ENCODE data around the gene C9.
"Not testable (repeated sequence)": the region's sequence is repeated elsewhere in the genome, so short reads cannot be mapped to it uniquely, and the experiment has no call there.

Gene C9

DNA sequence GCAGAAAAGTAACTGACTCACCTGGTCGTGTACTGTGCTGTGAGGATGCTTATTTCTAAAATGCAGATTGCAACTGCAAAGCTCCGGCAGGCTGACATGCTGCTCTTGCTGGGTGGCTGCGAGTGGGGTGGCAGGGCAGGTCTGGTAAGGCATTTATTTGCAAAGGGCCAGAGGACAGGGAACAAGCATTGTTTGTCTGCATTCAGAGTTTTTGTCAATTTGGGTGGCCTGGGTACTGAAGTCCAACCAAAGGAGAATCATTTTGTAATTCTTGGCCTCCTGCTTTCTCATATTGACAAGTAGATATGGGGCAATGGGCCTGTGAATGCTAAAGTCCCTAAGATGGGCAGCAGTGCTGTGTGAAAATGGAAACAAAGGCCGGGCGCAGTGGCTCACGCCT, at the start of gene C9:
Gene C9 (minus strand): TSS at position 129 of the 400 bp plus-strand sequence. CDS start 31 bp downstream, at position 98.
- Mint-ChIP-seq H3K36me3 (ENCODE audit: low read depth) (no peaks in the 10 kb centered on the region), H3K27me3 (no peaks in the 10 kb centered on the region), H3K4me1 (ENCODE audit: low read depth) (peaks cover 7% of the 10 kb centered on the region), H3K9me3 (peaks cover under 1% of the 10 kb centered on the region), H3K4me3 (no peak within 1 kb of the TSS), H3K27ac (no peak within 1 kb of the TSS)
- no peak for DNase-seq

GRCh38 chr5:39413771-39414170, 49.5 kb upstream of the C9 start:
- H3K36me3 Mint-ChIP-seq (ENCODE audit: low read depth), result no peaks in the 10 kb centered on the region
- H3K4me3 Mint-ChIP-seq, result no peak overlapping the region
- no peaks in the 10 kb centered on the region for H3K4me1 Mint-ChIP-seq (ENCODE audit: low read depth)
- no peak for DNase-seq
- H3K9me3 Mint-ChIP-seq, result no peaks in the 10 kb centered on the region
- peaks cover 14% of the 10 kb centered on the region for H3K27me3 Mint-ChIP-seq
- no peak overlapping the region for H3K27ac Mint-ChIP-seq

- H3K27me3 Mint-ChIP-seq, result peaks cover 14% of the 10 kb centered on the region
- H3K4me3 Mint-ChIP-seq, result no peak overlapping the region
- no peaks in the 10 kb centered on the region for H3K9me3 Mint-ChIP-seq
- DNase-seq, result no peak
- no peaks in the 10 kb centered on the region for H3K36me3 Mint-ChIP-seq (ENCODE audit: low read depth)
- H3K4me1 Mint-ChIP-seq (ENCODE audit: low read depth), result no peaks in the 10 kb centered on the region
- H3K27ac Mint-ChIP-seq, result no peak overlapping the region
These were observed 48.6 kb upstream of the C9 start for GRCh38 chr5:39412721-39413394.

DNA sequence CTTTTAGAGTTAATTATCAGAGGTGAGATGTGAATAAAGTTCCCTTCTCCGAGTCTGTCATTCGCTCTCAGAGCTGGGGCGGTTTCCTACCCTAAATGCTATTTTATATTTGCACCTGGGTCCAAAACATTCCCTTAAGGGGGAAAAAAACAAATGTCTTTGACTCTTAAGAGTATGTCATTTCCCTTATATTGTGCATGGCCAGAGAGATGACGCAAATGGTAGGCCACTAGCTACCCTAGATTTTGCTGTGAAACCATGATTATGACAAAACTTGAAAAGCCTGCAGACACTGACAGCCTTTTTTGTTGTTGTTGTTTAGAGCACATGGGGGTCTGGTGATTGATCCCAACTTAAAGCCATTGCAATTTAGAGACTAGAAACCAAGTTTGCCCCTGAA, 47.7 kb upstream of the C9 start:
- peaks cover 15% of the 10 kb centered on the region for H3K27me3 Mint-ChIP-seq
- H3K27ac Mint-ChIP-seq, result no peak overlapping the region
- DNase-seq, result no peak
- no peak overlapping the region for H3K4me3 Mint-ChIP-seq
- no peaks in the 10 kb centered on the region for H3K4me1 Mint-ChIP-seq (ENCODE audit: low read depth)
- H3K9me3 Mint-ChIP-seq, result no peaks in the 10 kb centered on the region
- H3K36me3 Mint-ChIP-seq (ENCODE audit: low read depth), result no peaks in the 10 kb centered on the region

DNA sequence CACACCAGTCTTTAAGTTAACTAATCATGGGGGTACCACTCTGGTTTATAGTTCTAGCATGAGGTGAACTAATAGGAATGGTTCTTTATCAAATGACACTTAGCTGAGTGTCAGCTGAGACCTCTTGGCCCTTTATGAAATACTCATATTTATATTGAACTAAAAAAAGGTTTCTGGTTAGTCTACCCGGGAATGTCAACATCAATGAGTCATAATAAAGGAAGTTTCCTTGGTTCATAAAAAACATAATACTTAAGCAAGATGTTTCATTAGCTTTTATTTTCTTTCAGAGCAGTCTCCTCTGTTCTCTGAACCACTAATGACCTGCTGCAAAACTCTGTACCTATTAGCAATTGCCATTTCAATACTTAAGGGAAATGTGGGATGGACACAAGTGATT, 46.8 kb upstream of the C9 start:
- H3K27me3 Mint-ChIP-seq, result peaks cover 16% of the 10 kb centered on the region
- H3K27ac Mint-ChIP-seq, result no peak overlapping the region

DNA sequence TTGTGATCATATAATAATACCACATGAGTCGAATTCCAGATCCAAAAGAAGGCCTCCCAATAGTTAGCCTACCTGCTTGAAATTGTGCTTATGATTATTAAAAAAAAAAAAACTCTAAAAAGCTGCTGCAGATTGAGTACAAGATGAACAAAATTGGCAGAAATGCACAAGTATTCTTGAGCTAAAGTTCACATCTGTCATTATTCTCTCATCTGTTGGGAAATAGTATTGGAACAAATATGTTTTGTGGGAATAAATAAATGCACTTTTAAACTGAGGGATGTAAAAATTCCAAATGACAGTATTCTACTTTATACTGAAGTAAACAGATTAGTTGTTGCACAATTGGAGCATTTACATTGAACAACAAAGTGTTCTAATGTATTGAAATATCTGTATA, 44.7 kb upstream of the C9 start:
- Mint-ChIP-seq H3K27me3 (peaks cover 18% of the 10 kb centered on the region), H3K36me3 (ENCODE audit: low read depth) (no peaks in the 10 kb centered on the region), H3K4me3 (no peak overlapping the region), H3K27ac (no peak overlapping the region), H3K9me3 (no peaks in the 10 kb centered on the region), H3K4me1 (ENCODE audit: low read depth) (no peaks in the 10 kb centered on the region)
- DNase-seq, result no peak

More for the DNA sequence above, 46.8 kb upstream of the C9 start:
- Mint-ChIP-seq H3K4me1 (ENCODE audit: low read depth) (no peaks in the 10 kb centered on the region), H3K9me3 (no peaks in the 10 kb centered on the region), H3K36me3 (ENCODE audit: low read depth) (no peaks in the 10 kb centered on the region), H3K4me3 (no peak overlapping the region)
- DNase-seq, result no peak

GRCh38 chr5:39405083-39405843, 41.0 kb upstream of the C9 start:
- Mint-ChIP-seq H3K27ac (no peak overlapping the region), H3K4me3 (no peak overlapping the region), H3K9me3 (no peaks in the 10 kb centered on the region), H3K27me3 (peaks cover 13% of the 10 kb centered on the region), H3K36me3 (ENCODE audit: low read depth) (no peaks in the 10 kb centered on the region), H3K4me1 (ENCODE audit: low read depth) (no peaks in the 10 kb centered on the region)
- DNase-seq, result no peak

GRCh38 chr5:39403761-39404160, 39.5 kb upstream of the C9 start:
- not testable (repeated sequence) for H3K27ac Mint-ChIP-seq; H3K9me3 Mint-ChIP-seq; H3K4me1 Mint-ChIP-seq (ENCODE audit: low read depth); H3K4me3 Mint-ChIP-seq; DNase-seq; H3K27me3 Mint-ChIP-seq; H3K36me3 Mint-ChIP-seq (ENCODE audit: low read depth)

DNA sequence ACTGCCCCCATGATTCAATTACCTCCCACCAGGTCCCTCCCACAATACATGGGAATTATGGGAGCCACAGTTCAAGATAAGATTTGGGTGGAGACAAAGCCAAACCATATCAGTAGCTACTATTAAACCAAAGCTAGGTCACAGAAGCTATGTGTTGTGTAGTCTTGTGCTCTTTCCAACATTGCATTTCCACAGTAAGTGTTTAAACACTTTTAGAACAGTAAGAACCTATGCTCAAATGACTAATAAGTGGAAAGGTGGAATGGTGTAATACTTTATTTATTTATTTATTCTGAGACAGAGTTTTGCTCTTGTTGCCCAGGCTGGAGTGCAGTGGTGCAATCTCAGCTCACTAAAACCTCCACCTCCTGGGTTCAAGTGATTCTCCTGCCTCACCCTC, 37.8 kb upstream of the C9 start:
- not testable (repeated sequence) for H3K4me1 Mint-ChIP-seq (ENCODE audit: low read depth); H3K27ac Mint-ChIP-seq; H3K36me3 Mint-ChIP-seq (ENCODE audit: low read depth); H3K27me3 Mint-ChIP-seq; DNase-seq; H3K9me3 Mint-ChIP-seq; H3K4me3 Mint-ChIP-seq

DNA sequence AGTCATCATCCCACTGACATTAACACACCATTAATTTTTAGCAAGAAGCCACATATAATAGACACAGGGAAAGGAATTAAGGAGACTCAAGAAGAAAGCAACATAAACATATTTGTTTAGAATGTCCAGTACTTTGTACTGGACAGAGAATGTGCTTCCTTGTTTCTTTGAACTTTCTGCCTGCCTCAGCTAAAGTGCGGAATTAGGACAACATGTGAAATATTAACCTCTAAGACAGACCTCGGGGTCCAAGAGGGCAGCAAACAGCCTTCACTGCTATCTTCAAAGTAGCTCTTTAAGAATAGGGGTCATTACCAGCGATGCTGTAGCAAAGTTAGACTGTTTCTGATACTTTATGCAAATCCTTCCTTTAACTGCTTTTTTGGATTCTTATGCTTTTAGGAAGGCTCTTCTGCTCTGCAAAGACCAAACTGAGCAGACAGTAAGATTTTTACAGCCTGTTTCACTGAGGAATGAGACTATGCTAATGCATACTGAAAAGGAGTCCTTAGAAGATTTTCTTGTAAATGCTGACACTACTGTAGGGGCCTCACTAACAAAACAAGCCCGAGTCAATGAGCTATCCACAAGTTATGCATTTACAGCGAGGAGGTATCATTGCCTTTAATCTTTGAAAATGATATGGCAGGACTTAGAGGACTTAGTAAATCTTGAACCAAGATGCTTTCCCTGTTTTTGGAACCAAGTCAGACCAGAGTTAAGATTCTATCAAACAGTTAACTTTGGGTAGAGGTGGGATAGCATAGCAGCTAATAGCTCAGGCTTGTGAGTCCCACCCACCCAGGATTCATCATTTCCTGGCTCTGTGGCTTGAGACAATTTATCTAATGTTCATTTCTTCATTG, 36.7 kb upstream of the C9 start:
- Mint-ChIP-seq H3K27ac (no peak overlapping the region), H3K36me3 (ENCODE audit: low read depth) (no peaks in the 10 kb centered on the region), H3K4me1 (ENCODE audit: low read depth) (peaks cover 3% of the 10 kb centered on the region), H3K9me3 (no peaks in the 10 kb centered on the region), H3K27me3 (peaks cover 2% of the 10 kb centered on the region), H3K4me3 (no peak overlapping the region)
- DNase-seq, result no peak

- Mint-ChIP-seq H3K4me3 (no peak overlapping the region), H3K4me1 (ENCODE audit: low read depth) (peaks cover 3% of the 10 kb centered on the region), H3K9me3 (no peaks in the 10 kb centered on the region), H3K27ac (no peak overlapping the region), H3K36me3 (ENCODE audit: low read depth) (no peaks in the 10 kb centered on the region), H3K27me3 (no peaks in the 10 kb centered on the region)
- DNase-seq, result no peak
These were observed 35.1 kb upstream of the C9 start for GRCh38 chr5:39399135-39400036.

- H3K4me3 Mint-ChIP-seq, result no peak overlapping the region
- no peak overlapping the region for H3K27ac Mint-ChIP-seq
- no peak for DNase-seq
These were observed 32.5 kb upstream of the C9 start for GRCh38 chr5:39396843-39397242.

GRCh38 chr5:39395521-39395920, 31.2 kb upstream of the C9 start:
- no peak overlapping the region for H3K4me3 Mint-ChIP-seq
- H3K9me3 Mint-ChIP-seq, result no peaks in the 10 kb centered on the region
- H3K27ac Mint-ChIP-seq, result no peak overlapping the region
- no peak for DNase-seq
- peaks cover 3% of the 10 kb centered on the region for H3K4me1 Mint-ChIP-seq (ENCODE audit: low read depth)
- no peaks in the 10 kb centered on the region for H3K27me3 Mint-ChIP-seq
- H3K36me3 Mint-ChIP-seq (ENCODE audit: low read depth), result no peaks in the 10 kb centered on the region

More at GRCh38 chr5:39396843-39397242, 32.5 kb upstream of the C9 start:
- no peaks in the 10 kb centered on the region for H3K36me3 Mint-ChIP-seq (ENCODE audit: low read depth)
- peaks cover 3% of the 10 kb centered on the region for H3K4me1 Mint-ChIP-seq (ENCODE audit: low read depth)
- no peaks in the 10 kb centered on the region for H3K9me3 Mint-ChIP-seq
- no peaks in the 10 kb centered on the region for H3K27me3 Mint-ChIP-seq

GRCh38 chr5:39394946-39395345, 30.7 kb upstream of the C9 start:
- no peaks in the 10 kb centered on the region for H3K9me3 Mint-ChIP-seq
- no peak for DNase-seq
- no peaks in the 10 kb centered on the region for H3K27me3 Mint-ChIP-seq
- H3K27ac Mint-ChIP-seq, result no peak overlapping the region
- H3K4me1 Mint-ChIP-seq (ENCODE audit: low read depth), result peaks cover 3% of the 10 kb centered on the region
- no peak overlapping the region for H3K4me3 Mint-ChIP-seq
- no peaks in the 10 kb centered on the region for H3K36me3 Mint-ChIP-seq (ENCODE audit: low read depth)

Measured in activated T-cell treated with anti-CD3 and anti-CD28 coated beads, Interleukin-2, amount 50 U/mL, for 24 hours (primary cell).